Measurements from ENCODE around the gene SCN11A. TPM values are rescaled to one million over a fixed set of nuclear protein-coding genes. Genes with fewer than 3 reads are reported as not detected.
A peak's percentile ranks its signal among the peaks of the same experiment; 100 is the strongest.

The SCN11A gene
- 0.04 and 0.27 TPM in 2 replicates for total RNA-seq

- no peaks in the 10 kb centered on the region for H3K27me3 ChIP-seq (ENCODE audit: control insufficient read depth, insufficient read depth, low read length)
- H3K4me3 ChIP-seq (ENCODE audit: low read depth, low read length): peak within 1 kb of the TSS; percentile 87
- TF ChIP-seq CTCF (IDR thresholded peaks at IDR 0.05; ENCODE audit: insufficient read depth, low read length, poor library complexity, severe bottlenecking): no peak
- no peaks in the 10 kb centered on the region for H3K36me3 ChIP-seq (ENCODE audit: control insufficient read depth, insufficient read depth, low read length)
- peak; percentile 77 for DNase-seq (ENCODE audit: low read depth)
These were observed at the start of gene SCN11A, which contains the start of gene WDR48 for GRCh38 chr3:39051649-39052561. TSS of gene SCN11A (minus strand) at chr3:39051944. CDS start at chr3:38950362, 101,582 bp downstream. TSS of gene WDR48 (plus strand) at chr3:39052016. CDS start at chr3:39052026, 10 bp downstream.

DNA sequence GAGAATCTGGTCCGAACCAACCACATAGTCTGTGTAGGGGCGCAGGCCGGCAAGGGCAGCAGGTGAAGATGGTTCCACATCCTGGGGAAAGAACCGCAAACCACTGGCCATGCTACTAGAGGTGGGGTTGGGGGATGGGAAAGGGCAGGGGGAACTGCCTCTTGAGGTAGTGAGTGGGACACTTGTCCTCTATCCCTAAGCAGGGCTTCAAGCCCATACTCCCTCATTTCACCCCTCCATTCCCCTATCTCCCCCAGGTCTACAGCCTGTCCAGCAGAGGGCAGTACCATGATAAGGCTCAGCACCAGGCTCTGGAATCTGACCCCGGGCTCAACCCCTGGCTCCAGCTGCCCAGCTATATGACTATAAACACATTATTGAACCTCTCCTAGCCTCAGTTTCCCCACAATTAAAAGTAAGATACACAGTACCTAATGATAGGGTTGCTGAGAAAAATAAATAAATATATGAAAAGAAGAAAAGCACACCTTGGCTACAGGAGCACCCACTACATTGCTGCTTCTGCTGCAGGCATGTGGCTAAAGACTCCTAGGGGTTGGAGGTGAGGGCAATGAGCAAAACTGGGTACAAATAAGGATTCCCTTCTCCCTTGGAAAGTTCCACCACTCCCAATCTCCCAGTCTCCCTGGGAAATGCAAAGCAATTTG lies 49.4 kb upstream of the SCN11A start:
- peak; percentile 76 for TF ChIP-seq CTCF (IDR thresholded peaks at IDR 0.05; ENCODE audit: insufficient read depth, low read length, poor library complexity, severe bottlenecking)
- Histone ChIP-seq H3K36me3 (ENCODE audit: control insufficient read depth, insufficient read depth, low read length) (peaks cover 5% of the 10 kb centered on the region), H3K27me3 (ENCODE audit: control insufficient read depth, insufficient read depth, low read length) (no peaks in the 10 kb centered on the region), H3K4me3 (ENCODE audit: low read depth, low read length) (no peak overlapping the region)
- DNase-seq (ENCODE audit: low read depth): no peak

GRCh38 chr3:39100500-39100886 lies 48.7 kb upstream of the SCN11A start:
- no peak overlapping the region for H3K4me3 ChIP-seq (ENCODE audit: low read depth, low read length)
- no peaks in the 10 kb centered on the region for H3K27me3 ChIP-seq (ENCODE audit: control insufficient read depth, insufficient read depth, low read length)
- TF ChIP-seq CTCF (IDR thresholded peaks at IDR 0.05; ENCODE audit: insufficient read depth, low read length, poor library complexity, severe bottlenecking): no peak
- peaks cover 6% of the 10 kb centered on the region for H3K36me3 ChIP-seq (ENCODE audit: control insufficient read depth, insufficient read depth, low read length)
- no peak for DNase-seq (ENCODE audit: low read depth)

DNA sequence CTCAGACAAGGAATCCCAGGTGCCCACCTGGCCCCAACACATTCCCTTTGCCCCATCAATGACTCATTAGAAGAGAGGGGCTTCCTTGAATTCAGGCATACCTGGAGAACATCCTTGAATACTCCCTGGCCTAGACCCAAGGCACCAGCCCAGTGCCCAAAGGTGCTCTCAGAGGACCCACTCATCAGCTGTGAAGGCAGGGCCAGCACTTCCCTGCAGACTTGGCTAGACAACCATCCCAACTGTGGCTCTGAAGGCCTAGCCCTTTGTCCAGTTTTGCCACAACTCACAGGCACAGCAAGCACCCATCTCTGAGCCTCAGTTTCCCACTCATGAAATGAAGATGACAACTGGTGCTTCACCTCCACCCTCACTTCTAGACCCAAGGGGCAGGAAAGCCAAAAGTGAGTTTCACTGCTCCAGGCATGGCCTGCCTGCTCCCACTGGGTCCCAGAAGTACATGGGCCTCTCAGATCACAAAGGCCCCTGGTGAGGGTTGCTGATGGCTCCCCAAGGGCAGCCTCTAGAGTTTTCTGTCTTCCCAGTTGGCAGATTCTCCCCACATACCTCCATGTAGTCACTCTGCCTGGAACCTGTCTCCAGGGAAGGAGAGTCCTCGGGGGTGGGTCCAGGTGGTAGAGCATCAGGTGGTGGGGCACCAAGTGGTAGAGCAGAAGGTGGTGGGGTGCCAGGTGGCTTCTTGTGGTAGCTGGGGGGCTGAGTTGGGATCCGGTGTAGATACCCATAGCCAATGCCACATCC lies 48.2 kb upstream of the SCN11A start:
- Histone ChIP-seq H3K36me3 (ENCODE audit: control insufficient read depth, insufficient read depth, low read length) (peaks cover 6% of the 10 kb centered on the region), H3K4me3 (ENCODE audit: low read depth, low read length) (no peak overlapping the region), H3K27me3 (ENCODE audit: control insufficient read depth, insufficient read depth, low read length) (no peaks in the 10 kb centered on the region)
- no peak for DNase-seq (ENCODE audit: low read depth)
- no peak for TF ChIP-seq CTCF (IDR thresholded peaks at IDR 0.05; ENCODE audit: insufficient read depth, low read length, poor library complexity, severe bottlenecking)

DNA sequence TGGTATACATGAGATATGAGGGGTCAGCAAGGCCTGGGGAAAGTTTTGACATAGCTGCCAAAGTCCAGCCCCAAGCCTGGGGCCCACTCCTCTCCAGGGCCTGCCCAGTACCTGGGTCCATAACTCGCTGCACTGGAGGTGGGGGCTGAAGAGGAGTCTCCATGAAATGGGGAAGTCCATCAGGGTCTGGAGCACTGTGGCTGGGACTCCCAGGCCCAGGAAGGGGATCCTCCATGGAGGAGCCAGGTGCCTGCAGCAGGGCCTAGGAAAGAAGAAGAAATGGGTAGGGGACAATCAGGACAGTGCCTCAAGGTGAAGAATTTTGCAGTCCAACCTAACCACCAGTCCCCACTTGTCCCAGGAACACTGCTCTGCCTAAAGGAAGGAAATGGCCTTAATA lies 47.5 kb upstream of the SCN11A start:
- H3K27me3 ChIP-seq (ENCODE audit: control insufficient read depth, insufficient read depth, low read length): no peaks in the 10 kb centered on the region
- peaks cover 6% of the 10 kb centered on the region for H3K36me3 ChIP-seq (ENCODE audit: control insufficient read depth, insufficient read depth, low read length)
- DNase-seq (ENCODE audit: low read depth): no peak
- no peak for TF ChIP-seq CTCF (IDR thresholded peaks at IDR 0.05; ENCODE audit: insufficient read depth, low read length, poor library complexity, severe bottlenecking)
- H3K4me3 ChIP-seq (ENCODE audit: low read depth, low read length): no peak overlapping the region

Data from kidney epithelial cell (primary cell).